ENCODE results near the gene NTM.

GRCh38 chr11:131871006-131871405, 500.6 kb downstream of the NTM start:
- no peak for TF ChIP-seq CTCF (IDR thresholded peaks at IDR 0.05; ENCODE audit: low read length)
- no peak for TF ChIP-seq EZH2 (IDR thresholded peaks at IDR 0.05; ENCODE audit: borderline replicate concordance, low read length)

All from OCI-LY1 (cell line).